Mucosa of descending colon (tissue), 3 donors: ENCODE results near the gene FBXL7. TPM values are rescaled to one million over a fixed set of nuclear protein-coding genes. Genes with fewer than 3 reads are reported as not detected.

ENCODE experiments used
- ATAC-seq: fragments of 200-7000 bp; cut with Tn5 transposase; one replicate; pipeline ENCODE4 v1.9.1; 2020; ENCODE audit warnings: mild to moderate bottlenecking, moderate library complexity
- DNase-seq, 3 donors: peaks; one replicate each; pipeline ENCODE4 v3.0.0-alpha.2; 2020
- H3K36me3 ChIP-seq: fragments of 200-600 bp; one replicate; pipeline ENCODE4 v1.8.0; 2021; ENCODE audit warnings: low read depth, mild to moderate bottlenecking
- H3K4me1 ChIP-seq: fragments of 200-600 bp; one replicate; pipeline ENCODE4 v1.8.0; 2021; ENCODE audit warnings: low read depth, mild to moderate bottlenecking
- H3K4me3 ChIP-seq: fragments of 200-600 bp; one replicate; pipeline ENCODE4 v1.8.0; 2021; ENCODE audit warnings: mild to moderate bottlenecking
- H3K9me3 ChIP-seq: fragments of 200-600 bp; one replicate; pipeline ENCODE4 v1.8.0; 2021; ENCODE audit warnings: mild to moderate bottlenecking
- CTCF ChIP-seq: fragments of 200-600 bp; IDR thresholded peaks from one replicate; pipeline ENCODE4 v1.8.0; 2022; ENCODE audit warnings: antibody characterized with exemption, mild to moderate bottlenecking
- intact Hi-C, 2 donors: fragments of 100-400 bp; cut with DNase I in 1 of 2; cut with micrococcal nuclease in 1 of 2; formaldehyde crosslinking; loops; one replicate each; pipeline versions ENCODE4 v1.11.0 to v1.11.1; 2022; cut with DNase I, micrococcal nuclease
- total RNA-seq, 3 donors: library from RNA; stranded (reverse); fragmentation: NEBNext Ultra II Directional in 2 of 3; extraction: Animal tissue kit (Norgen Biotek cat#: 25700) in 2 of 3; gene quantifications; one replicate each; pipeline versions ENCODE4 v1.2.1 to v1.2.4, GENCODE V29; 2021 to 2023
- donor health status: DM: no; HTN: no; CAD: no; lungs with moderate emphysema.
- donor health status: DM: no; HTN: no; CAD: no.
- donor health status: DM: no; HTN: yes; CAD: no.

FBXL7 gene
- total RNA-seq, 3 donors from 2014 or later, result 1.6 to 21.4 (median 3.4) TPM

GRCh38 chr5:15650266-15650665 is 150.3 kb downstream of the FBXL7 start:
- DNase-seq, result no peak
- no peaks in the 10 kb centered on the region for H3K9me3 ChIP-seq
- H3K36me3 ChIP-seq, result no peaks in the 10 kb centered on the region
- H3K4me3 ChIP-seq, result no peak overlapping the region
- no peaks in the 10 kb centered on the region for H3K4me1 ChIP-seq
- intact Hi-C loops, result no loop called here
- ATAC-seq, result no peak
- TF ChIP-seq CTCF, result no peak

- no peak for DNase-seq
- no peaks in the 10 kb centered on the region for H3K9me3 ChIP-seq
- no peaks in the 10 kb centered on the region for H3K4me1 ChIP-seq
- H3K36me3 ChIP-seq, result no peaks in the 10 kb centered on the region
- H3K4me3 ChIP-seq, result no peak overlapping the region
- intact Hi-C loops, result no loop called here
- no peak for ATAC-seq
- no peak for TF ChIP-seq CTCF
These were observed 154.8 kb downstream of the FBXL7 start for GRCh38 chr5:15654779-15655178.

GRCh38 chr5:15655683-15656082 is 155.7 kb downstream of the FBXL7 start:
- no peaks in the 10 kb centered on the region for H3K9me3 ChIP-seq
- ATAC-seq, result no peak
- intact Hi-C loops, result no loop called here

GRCh38 chr5:15664961-15665360 is 165.0 kb downstream of the FBXL7 start:
- Histone ChIP-seq H3K4me3 (no peak overlapping the region), H3K4me1 (no peaks in the 10 kb centered on the region), H3K36me3 (no peaks in the 10 kb centered on the region), H3K9me3 (no peaks in the 10 kb centered on the region)
- DNase-seq (no peak), ATAC-seq (no peak)
- intact Hi-C loops, result no loop called here
- no peak for TF ChIP-seq CTCF

More at GRCh38 chr5:15655683-15656082, 155.7 kb downstream of the FBXL7 start:
- H3K4me1 ChIP-seq, result no peaks in the 10 kb centered on the region
- no peak overlapping the region for H3K4me3 ChIP-seq
- no peak for TF ChIP-seq CTCF
- no peaks in the 10 kb centered on the region for H3K36me3 ChIP-seq
- DNase-seq, result no peak

- ATAC-seq, result no peak
- H3K9me3 ChIP-seq, result no peaks in the 10 kb centered on the region
- no peak overlapping the region for H3K4me3 ChIP-seq
- no peak for DNase-seq
- TF ChIP-seq CTCF, result no peak
- no peaks in the 10 kb centered on the region for H3K36me3 ChIP-seq
- intact Hi-C loops, result no loop called here
- H3K4me1 ChIP-seq, result no peaks in the 10 kb centered on the region
These were observed 169.8 kb downstream of the FBXL7 start for GRCh38 chr5:15669826-15670225.

GRCh38 chr5:15674716-15675115 is 174.7 kb downstream of the FBXL7 start:
- no peaks in the 10 kb centered on the region for H3K36me3 ChIP-seq
- no peak for TF ChIP-seq CTCF
- no peak for DNase-seq
- H3K4me1 ChIP-seq, result no peaks in the 10 kb centered on the region
- intact Hi-C loops, result no loop called here
- ATAC-seq, result no peak
- H3K4me3 ChIP-seq, result no peak overlapping the region
- no peaks in the 10 kb centered on the region for H3K9me3 ChIP-seq
